IPS-NIHi11 (cell line): Measurements from ENCODE around the gene NOD1.
A peak's percentile ranks its signal among the peaks of the same experiment; 100 is the strongest.
"Not testable (repeated sequence)": the region's sequence is repeated elsewhere in the genome, so short reads cannot be mapped to it uniquely, and the experiment has no call there.

Experiments
- DNase-seq: peaks from one replicate; pipeline ENCODE4 v3.0.0; 2012; ENCODE audit warnings: mixed read lengths, low spot score

Gene NOD1

DNA sequence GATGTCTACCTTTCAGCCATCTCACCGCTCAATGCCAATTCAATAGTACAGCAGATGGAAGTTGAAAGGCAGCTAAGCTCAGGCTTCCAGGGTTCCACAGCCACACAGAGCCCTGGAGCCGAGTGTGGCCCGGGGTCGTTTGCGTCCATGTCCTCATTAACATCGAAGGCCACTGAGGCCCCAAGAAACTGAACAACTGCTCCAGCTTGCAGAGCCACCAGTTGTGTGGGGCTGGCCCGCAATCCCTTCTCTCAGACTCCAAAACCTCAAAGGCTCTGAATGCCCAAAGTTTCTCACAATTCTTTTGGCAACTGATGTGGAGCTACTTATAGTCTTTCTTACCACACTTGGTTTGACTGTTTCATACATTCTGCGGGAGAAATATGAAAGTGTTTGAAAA, 31.1 kb downstream of the NOD1 start:
- no peak for DNase-seq

GRCh38 chr7:30446266-30446665, 32.3 kb downstream of the NOD1 start:
- no peak for DNase-seq

DNA sequence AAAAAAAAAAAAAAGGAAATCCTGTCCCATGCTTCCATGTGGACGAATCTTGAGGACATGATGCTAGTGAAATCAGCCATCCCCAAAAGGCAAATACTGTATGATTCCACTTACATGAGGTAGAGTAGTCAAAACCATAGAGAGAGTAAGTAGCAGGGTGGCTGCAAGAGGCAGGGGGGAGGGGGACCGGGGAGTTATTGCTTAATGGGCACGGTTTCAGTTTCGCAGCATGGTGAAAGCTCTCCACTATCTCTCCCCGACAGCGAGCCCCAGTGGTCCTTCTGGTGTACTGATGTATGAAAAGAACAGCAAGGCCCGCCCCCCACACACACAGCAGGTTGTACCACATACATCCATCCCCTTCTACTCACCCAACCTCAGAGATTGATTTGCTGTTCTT, 32.8 kb downstream of the NOD1 start:
- DNase-seq = no peak

DNA sequence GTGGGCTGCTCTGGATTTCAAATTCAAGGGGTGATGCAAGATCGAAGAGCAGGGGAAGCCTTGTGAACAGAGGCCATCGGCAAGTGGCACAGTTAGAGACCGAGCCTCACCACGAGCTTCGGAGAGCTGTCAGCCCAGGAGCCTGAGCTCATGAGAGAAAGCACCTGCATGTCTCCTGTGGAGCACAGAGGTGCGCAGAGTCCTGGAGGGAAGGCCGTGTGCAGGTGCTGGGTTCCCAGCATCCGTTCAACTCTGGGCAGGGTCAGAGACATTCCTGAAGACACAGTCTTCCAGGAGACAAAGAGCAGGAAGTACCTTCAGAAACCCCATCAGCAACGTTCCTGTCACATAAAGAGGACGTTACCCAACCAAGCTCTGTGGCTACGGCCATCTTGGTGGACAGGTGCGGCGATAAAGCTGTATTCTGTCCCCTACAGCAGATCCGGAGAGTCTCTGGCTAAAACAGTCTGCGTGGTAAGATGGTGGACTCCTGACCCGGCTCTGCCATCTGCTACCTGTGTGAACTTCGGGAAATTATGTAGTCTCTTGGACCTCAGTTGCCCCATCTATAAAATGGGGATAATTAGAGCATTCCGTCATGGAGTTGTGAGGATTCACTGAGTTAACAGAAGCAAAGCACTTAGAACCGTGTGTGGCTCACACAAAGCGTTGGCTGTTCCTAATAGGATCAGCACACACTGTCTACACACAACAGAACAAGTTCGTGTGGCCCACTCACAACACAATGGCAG, 40.6 kb downstream of the NOD1 start:
- DNase-seq = no peak

DNA sequence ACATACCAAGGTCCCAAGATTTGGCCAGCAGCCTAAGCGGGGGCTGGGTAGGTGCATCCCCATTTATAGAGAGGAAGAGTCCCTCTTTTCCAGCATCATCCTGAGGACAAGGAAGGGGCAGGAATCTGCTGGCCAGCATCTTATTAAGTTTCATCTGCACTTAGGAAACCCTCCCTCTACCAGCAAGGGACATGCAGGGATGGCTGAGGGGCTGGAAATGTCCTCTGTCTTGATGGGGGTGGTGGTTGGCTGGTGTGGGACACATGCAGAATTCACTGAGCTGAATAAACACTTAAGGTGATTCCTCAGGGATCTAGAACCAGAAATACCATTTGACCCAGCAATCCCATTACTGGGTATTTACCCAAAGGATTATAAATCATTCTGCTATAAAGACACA, 42.1 kb downstream of the NOD1 start:
- DNase-seq = no peak

DNA sequence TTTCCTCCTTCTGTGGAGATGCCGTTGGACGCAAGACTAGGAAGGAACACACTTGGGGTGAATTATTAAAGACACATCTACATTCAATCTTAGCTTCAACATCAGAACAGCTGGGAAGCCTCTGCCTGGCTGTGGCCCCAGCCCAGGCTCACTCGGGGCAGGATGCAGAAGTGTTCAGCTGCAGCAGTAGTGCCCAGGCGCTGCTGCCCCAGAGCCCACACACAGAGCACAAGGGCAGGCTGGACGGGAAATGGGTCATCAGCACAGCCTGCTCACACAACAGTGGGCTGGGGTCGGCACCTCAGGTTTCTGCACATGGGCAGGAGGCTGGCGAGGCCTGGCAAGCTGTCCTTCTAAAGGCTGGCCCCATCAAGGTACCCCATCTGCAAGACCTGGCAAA, 42.5 kb downstream of the NOD1 start:
- no peak for DNase-seq

GRCh38 chr7:30434140-30434799, 44.3 kb downstream of the NOD1 start:
- no peak for DNase-seq

DNA sequence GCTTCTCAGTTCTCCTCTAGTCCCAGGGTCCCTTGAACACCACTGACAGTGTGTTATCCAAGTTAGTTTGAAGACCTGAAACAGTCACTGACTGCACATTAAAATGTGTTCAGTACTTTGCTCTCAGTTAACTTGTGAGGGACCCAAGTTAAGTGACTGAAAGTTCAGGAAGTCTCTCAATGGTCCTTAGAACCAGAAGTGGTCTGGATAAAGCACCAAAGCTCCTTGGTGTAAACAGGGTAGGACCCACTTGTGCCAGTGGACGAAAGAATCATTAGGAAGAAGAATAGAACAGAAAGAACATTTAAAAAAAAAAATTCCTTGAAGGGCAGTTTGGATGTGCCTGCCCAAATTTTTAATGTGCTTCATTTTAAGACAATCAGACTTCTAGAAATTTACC, 45.1 kb downstream of the NOD1 start:
- DNase-seq = no peak

GRCh38 chr7:30433082-30433481, 45.5 kb downstream of the NOD1 start:
- DNase-seq = peak; percentile 43

- no peak for DNase-seq
Measured at GRCh38 chr7:30430777-30431176, 47.8 kb downstream of the NOD1 start.

DNA sequence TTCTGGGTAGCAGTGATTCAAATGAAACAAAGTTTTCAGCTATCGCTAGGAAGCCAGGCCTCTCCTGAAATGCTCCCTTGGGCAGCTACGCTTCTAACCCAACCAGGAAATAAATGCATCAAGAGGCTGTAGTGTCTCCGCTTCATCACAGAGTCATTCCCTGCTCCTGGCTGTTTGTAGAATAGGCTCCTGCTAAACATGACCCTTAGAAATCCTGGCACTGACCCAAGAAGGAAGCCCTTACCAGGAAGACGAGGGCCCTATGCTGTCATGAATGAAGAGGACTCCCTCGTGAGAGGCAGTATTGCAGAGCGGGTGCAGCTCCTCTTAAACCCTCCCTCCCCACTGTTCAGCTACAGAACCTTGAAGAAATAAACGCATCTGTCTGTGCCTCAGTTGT, 48.3 kb downstream of the NOD1 start:
- DNase-seq = no peak

DNA sequence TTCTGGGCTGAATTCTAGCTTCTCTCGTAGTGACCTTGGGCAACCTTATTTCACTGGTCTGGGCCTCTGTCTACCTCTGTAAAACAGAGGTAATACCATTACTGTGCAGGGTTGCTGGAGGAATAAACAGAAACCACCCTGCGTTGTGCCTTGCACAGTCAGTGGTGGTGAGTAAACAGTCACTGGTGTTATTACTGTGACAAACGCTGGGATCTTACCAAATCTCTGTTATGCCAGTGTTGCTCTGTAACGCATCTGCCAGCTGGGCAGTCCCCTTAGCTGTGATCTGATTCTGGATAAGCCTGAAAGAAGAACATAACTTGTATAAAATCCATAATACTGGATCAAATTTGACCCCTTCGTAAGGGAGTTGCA, 49.4 kb downstream of the NOD1 start:
- DNase-seq = no peak

DNA sequence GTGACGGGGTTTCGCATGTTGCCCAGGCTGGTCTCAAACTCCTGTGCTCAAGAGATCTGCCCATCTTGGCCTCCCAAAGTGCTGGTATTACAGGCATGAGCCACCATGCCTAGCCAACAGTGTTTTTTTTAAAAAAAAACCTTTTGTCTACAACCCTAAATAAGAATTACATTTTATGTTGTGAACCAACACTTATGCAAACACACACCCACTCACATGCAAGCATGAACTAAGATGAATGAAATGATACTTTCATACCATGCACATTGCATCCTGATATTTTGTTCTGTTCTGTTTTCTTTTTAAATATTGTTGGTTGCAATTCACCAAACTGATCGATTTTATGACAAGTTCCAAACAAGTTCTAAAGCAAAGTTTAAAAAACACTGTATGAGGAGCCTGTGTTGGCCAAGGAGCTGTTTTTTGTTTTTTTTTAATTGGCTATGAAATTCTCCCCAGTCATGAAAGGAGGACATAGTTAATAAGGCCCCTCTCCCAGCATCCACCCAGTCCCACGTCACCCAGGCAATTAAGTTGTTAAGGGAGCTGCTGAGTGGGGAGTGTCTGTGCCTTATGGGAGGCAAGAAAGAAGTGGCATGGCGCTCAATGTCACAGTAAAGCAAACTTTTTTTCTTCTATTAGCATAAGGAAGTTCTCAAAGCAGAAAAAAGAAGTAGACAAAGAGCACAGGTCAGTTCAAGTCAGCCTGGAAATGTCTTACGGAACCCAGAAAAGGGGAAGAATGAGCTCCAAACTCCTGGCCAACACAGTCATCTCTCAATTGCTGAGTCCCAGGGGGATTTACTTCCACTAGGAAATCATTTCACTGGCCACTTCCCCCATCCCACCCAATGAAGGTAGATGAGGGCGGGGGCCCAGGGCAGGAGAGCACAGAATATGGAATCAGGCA, 50.1 kb downstream of the NOD1 start:
- DNase-seq = no peak

GRCh38 chr7:30427296-30428070, 51.1 kb downstream of the NOD1 start:
- DNase-seq = no peak

DNA sequence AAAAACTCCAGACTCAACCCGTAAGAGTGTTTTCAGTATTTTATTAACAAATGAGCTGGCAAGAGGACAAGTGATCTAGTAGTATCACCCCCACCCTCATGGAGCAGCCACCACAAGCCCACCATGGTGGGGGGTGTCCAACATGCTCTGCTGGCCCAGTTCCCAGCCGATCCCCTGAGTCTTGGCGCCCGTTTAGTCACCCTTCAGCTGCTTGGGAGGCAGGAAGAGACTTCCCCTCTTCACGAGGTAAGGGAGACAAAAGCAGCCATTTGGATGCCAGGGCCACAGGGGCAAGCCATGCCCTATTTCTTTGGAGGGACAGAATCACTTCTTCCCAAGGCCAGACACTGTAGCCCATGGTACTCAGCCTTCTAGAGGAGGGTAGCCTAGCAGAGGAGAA, 54.1 kb downstream of the NOD1 start:
- DNase-seq = no peak

- no peak for DNase-seq
Measured at GRCh38 chr7:30423788-30424505, 54.6 kb downstream of the NOD1 start.

- DNase-seq = no peak
Measured at GRCh38 chr7:30422922-30423321, 55.7 kb downstream of the NOD1 start.

GRCh38 chr7:30421647-30422196, 56.9 kb downstream of the NOD1 start:
- no peak for DNase-seq

GRCh38 chr7:30420662-30421061, 57.9 kb downstream of the NOD1 start:
- DNase-seq = no peak

DNA sequence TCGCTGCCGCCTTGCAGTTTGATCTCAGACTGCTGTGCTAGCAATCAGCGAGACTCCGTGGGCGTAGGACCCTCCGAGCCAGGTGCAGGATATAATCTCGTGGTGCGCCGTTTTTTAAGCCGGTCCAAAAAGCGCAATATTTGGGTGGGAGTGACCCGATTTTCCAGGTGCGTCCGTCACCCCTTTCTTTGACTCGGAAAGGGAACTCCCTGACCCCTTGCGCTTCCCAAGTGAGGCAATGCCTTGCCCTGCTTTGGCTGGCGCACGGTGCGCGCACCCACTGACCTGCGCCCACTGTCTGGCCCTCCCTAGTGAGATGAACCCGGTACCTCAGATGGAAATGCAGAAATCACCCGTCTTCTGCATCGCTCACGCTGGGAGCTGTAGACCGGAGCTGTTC, 58.5 kb downstream of the NOD1 start:
- not testable (repeated sequence) for DNase-seq

GRCh38 chr7:30413864-30414263, 64.7 kb downstream of the NOD1 start:
- DNase-seq = no peak
